Left ventricle myocardium inferior (tissue), 1 donor: ENCODE data around the gene TAS2R38. TPM values are rescaled to one million over a fixed set of nuclear protein-coding genes. Genes with fewer than 3 reads are reported as not detected.

Experiments used
- DNase-seq: peaks from one replicate; pipeline ENCODE4 v3.0.0-alpha.2; 2020
- H3K27ac ChIP-seq: fragments of 200-600 bp; replicated peaks from 2 replicates; pipeline ENCODE4 v1.8.0; 2021
- H3K27me3 ChIP-seq: fragments of 200-600 bp; 2 replicates; pipeline ENCODE4 v1.8.0; 2021; ENCODE audit warnings: low read depth
- H3K36me3 ChIP-seq: fragments of 200-600 bp; 2 replicates; pipeline ENCODE4 v1.8.0; 2021
- H3K4me1 ChIP-seq: fragments of 200-600 bp; 2 replicates; pipeline ENCODE4 v1.8.0; 2021
- H3K4me3 ChIP-seq: fragments of 200-600 bp; 2 replicates; pipeline ENCODE4 v1.8.0; 2021; ENCODE audit warnings: mild to moderate bottlenecking, moderate library complexity
- H3K9me3 ChIP-seq: fragments of 200-600 bp; replicated peaks from 2 replicates; pipeline ENCODE4 v1.8.0; 2021
- intact Hi-C: fragments of 100-400 bp; cut with micrococcal nuclease; formaldehyde crosslinking; loops from one replicate; pipeline ENCODE4 v1.11.0; 2022
- total RNA-seq: library from RNA; stranded (reverse); fragmentation: NEBNext Ultra II Directional; extraction: Animal tissue kit (Norgen Biotek cat#: 25700); gene quantifications from one replicate; pipeline ENCODE4 v1.2.1, GENCODE V29; 2021
- TF ChIP-seq, protein P1 (sequence below): fragments of 200-600 bp; IDR thresholded peaks from 2 replicates; pipeline ENCODE4 v1.8.0; 2021; ENCODE audit warnings: antibody characterized with exemption, mild to moderate bottlenecking, borderline replicate concordance
- donor health status: DM: no; HTN: yes; CAD: no; lungs with severe emphysema.

The TAS2R38 gene
- total RNA-seq, 1 donor from 2014 or later, result not detected

- Histone ChIP-seq H3K27ac (no peak overlapping the region), H3K4me1 (no peaks in the 10 kb centered on the region), H3K4me3 (no peak overlapping the region), H3K9me3 (no peaks in the 10 kb centered on the region), H3K27me3 (no peaks in the 10 kb centered on the region), H3K36me3 (no peaks in the 10 kb centered on the region)
- TF ChIP-seq, protein P1, sequence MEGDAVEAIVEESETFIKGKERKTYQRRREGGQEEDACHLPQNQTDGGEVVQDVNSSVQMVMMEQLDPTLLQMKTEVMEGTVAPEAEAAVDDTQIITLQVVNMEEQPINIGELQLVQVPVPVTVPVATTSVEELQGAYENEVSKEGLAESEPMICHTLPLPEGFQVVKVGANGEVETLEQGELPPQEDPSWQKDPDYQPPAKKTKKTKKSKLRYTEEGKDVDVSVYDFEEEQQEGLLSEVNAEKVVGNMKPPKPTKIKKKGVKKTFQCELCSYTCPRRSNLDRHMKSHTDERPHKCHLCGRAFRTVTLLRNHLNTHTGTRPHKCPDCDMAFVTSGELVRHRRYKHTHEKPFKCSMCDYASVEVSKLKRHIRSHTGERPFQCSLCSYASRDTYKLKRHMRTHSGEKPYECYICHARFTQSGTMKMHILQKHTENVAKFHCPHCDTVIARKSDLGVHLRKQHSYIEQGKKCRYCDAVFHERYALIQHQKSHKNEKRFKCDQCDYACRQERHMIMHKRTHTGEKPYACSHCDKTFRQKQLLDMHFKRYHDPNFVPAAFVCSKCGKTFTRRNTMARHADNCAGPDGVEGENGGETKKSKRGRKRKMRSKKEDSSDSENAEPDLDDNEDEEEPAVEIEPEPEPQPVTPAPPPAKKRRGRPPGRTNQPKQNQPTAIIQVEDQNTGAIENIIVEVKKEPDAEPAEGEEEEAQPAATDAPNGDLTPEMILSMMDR, result no peak
- DNase-seq, result no peak
- intact Hi-C loops, result no loop called here
Measured at GRCh38 chr7:141954334-141954733, 19.2 kb downstream of the TAS2R38 start.

DNA sequence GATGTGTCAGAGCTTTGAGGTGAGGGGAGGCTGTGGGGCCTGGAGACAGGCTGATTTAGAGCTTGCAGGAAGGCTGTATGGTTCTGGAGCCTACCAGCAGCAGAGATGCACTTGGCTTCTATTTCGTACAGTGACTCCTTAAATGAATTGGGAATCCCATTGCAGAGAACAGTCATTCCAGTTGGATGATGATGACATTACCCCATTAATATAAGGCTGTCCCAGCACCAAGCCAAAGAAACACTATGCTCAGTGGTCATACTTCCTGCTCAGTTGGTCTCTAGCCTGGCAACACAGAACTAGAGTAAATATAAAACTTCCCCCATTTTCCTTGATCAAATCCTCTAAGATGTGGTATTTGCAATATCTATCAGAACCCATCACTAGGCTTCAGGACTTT is 21.1 kb downstream of the TAS2R38 start:
- no peak overlapping the region for H3K27ac ChIP-seq
- H3K27me3 ChIP-seq, result no peaks in the 10 kb centered on the region
- no peaks in the 10 kb centered on the region for H3K4me1 ChIP-seq
- no peaks in the 10 kb centered on the region for H3K36me3 ChIP-seq
- TF ChIP-seq, protein P1, result no peak
- DNase-seq, result no peak
- intact Hi-C loops, result no loop called here
- no peaks in the 10 kb centered on the region for H3K9me3 ChIP-seq
- H3K4me3 ChIP-seq, result no peak overlapping the region

DNA sequence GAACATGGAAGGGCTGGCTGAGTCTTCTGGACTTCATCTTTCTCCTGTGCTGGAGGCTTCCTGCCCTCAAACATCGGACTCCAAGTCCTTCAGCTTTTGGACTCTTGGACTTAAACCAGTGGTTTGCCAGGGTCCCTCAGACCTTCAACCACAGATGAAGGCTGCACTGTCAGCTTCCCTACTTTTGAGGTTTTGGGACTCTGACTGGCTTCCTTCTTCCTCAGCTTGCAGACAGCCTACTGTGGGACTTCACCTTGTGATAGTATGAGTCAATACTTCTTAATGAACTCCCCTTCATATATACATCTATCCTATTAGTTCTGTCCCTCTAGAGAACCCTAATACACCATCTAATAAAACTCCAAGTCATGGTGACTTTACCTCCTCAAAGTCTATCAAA is 22.8 kb downstream of the TAS2R38 start:
- Histone ChIP-seq H3K9me3 (no peaks in the 10 kb centered on the region), H3K27ac (no peak overlapping the region), H3K27me3 (no peaks in the 10 kb centered on the region), H3K4me3 (no peak overlapping the region), H3K4me1 (no peaks in the 10 kb centered on the region), H3K36me3 (no peaks in the 10 kb centered on the region)
- TF ChIP-seq, protein P1, result no peak
- intact Hi-C loops, result no loop called here
- no peak for DNase-seq

DNA sequence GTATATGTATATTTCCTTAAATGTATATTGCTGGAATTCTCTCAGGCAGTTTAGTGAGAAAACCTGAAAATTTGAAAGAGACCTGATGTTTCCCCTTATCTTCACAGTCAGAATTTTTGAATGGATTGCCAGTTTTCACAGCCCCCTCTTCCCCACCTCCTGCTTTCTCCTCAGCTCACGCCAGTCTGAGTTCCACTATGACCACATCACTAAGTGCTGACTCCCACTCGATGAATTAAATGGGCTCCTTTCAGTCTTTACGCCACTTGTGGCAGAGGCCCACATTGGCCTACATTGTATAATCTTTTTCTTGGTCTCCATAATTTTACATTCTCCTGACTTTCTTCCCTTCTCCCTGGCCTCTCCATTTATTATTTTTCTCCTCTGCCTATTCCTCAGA is 23.7 kb downstream of the TAS2R38 start:
- intact Hi-C loops, result no loop called here
- DNase-seq, result no peak
- Histone ChIP-seq H3K27me3 (no peaks in the 10 kb centered on the region), H3K36me3 (no peaks in the 10 kb centered on the region), H3K4me1 (no peaks in the 10 kb centered on the region), H3K27ac (no peak overlapping the region), H3K4me3 (no peak overlapping the region), H3K9me3 (no peaks in the 10 kb centered on the region)
- TF ChIP-seq, protein P1, result no peak

GRCh38 chr7:141949451-141949850 is 24.1 kb downstream of the TAS2R38 start:
- no peaks in the 10 kb centered on the region for H3K9me3 ChIP-seq
- intact Hi-C loops, result no loop called here
- H3K4me3 ChIP-seq, result no peak overlapping the region
- TF ChIP-seq, protein P1, result no peak
- no peaks in the 10 kb centered on the region for H3K4me1 ChIP-seq
- H3K36me3 ChIP-seq, result no peaks in the 10 kb centered on the region
- DNase-seq, result no peak
- no peaks in the 10 kb centered on the region for H3K27me3 ChIP-seq
- H3K27ac ChIP-seq, result no peak overlapping the region

- intact Hi-C loops, result no loop called here
- DNase-seq, result no peak
- H3K4me3 ChIP-seq, result no peak overlapping the region
- TF ChIP-seq, protein P1, result no peak
- no peaks in the 10 kb centered on the region for H3K4me1 ChIP-seq
- no peaks in the 10 kb centered on the region for H3K9me3 ChIP-seq
- no peaks in the 10 kb centered on the region for H3K27me3 ChIP-seq
- no peaks in the 10 kb centered on the region for H3K36me3 ChIP-seq
- H3K27ac ChIP-seq, result no peak overlapping the region
Measured at GRCh38 chr7:141949021-141949420, 24.6 kb downstream of the TAS2R38 start.
